Brain microvascular endothelial cell (primary cell): ENCODE data around the gene ATP10D.

Experiments used
- DNase-seq: peaks from one replicate; pipeline ENCODE4 v3.0.0-alpha.2; 2020
- H3K27ac ChIP-seq: fragments of 250-450 bp; sonication (Bioruptor Pico); 2 replicates; pipeline ENCODE4 v1.5.1; 2020; ENCODE audit warnings: mild to moderate bottlenecking, moderate library complexity
- H3K27me3 ChIP-seq: fragments of 250-450 bp; sonication (Bioruptor Pico); replicated peaks from 2 replicates; pipeline ENCODE4 v1.5.1; 2020; ENCODE audit warnings: mild to moderate bottlenecking
- H3K36me3 ChIP-seq: fragments of 250-450 bp; sonication (Bioruptor Pico); replicated peaks from 2 replicates; pipeline ENCODE4 v1.5.1; 2020; ENCODE audit warnings: mild to moderate bottlenecking
- H3K4me3 ChIP-seq: 2 replicates; pipeline ENCODE4 v1.5.1; 2011; ENCODE audit warnings: low read depth, mild to moderate bottlenecking, control low read depth, low read length, moderate library complexity
- CTCF ChIP-seq: IDR thresholded peaks from 2 replicates; pipeline ENCODE4 v1.5.1; 2011; ENCODE audit warnings: low read depth, mild to moderate bottlenecking, moderate library complexity, low read length, control low read depth, inconsistent platforms; ENCODE audit errors: missing control alignments
- in situ Hi-C: cut with HindIII; loops from 2 replicates; pipeline ENCODE4 v1.10.0; 2017; ENCODE audit warnings: low sequenced_read_pairs, low pct_ligation_motif_present

ATP10D gene

GRCh38 chr4:47612116-47613023 is 127.3 kb downstream of the ATP10D start:
- in situ Hi-C loops: no loop called here
- no peak for TF ChIP-seq CTCF
- Histone ChIP-seq H3K36me3 (no peaks in the 10 kb centered on the region), H3K27me3 (no peaks in the 10 kb centered on the region), H3K4me3 (no peak overlapping the region), H3K27ac (peak overlapping the region; percentile 20)
- DNase-seq: peak; percentile 16

DNA sequence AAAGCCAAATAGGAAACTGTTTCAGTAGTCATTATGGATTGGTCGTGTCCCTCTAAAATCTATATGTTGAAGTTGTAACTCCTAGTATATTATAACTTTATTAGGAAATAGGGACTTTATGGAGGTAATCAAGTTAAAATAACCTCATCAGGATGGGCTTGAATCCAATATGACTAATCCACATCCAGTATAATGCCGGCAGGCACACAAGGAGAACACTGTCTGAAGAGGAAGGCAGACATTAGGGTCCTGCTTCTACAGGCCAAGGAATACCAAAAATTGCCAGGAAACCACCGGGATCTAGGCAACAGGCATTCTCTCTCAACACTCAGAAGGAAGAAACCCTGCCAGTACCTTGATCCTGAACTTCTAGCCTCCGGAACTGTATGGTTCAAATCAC is 130.3 kb downstream of the ATP10D start:
- no peak overlapping the region for H3K4me3 ChIP-seq
- H3K36me3 ChIP-seq: no peaks in the 10 kb centered on the region
- no peaks in the 10 kb centered on the region for H3K27me3 ChIP-seq
- H3K27ac ChIP-seq: no peak overlapping the region
- no peak for TF ChIP-seq CTCF
- DNase-seq: peak; percentile 17
- in situ Hi-C loops: no loop called here

DNA sequence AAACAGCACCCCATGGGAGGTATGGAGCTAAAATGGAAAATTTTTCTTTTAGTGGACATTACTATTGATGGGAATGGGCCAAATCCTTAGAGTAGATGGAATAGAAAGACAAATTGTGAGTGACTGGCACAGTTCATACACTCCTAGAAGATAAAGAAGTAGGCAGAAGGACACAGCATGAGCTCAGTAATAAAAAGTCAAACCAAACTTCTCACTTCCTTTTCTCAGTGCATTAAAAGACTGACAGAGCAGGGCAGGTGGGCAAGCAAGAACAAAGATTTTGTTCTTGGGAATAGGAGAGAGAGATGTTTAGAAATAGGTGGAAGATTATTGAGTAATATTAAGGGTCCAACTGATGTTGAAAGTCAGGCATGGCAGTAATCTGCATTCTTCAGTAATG is 132.5 kb downstream of the ATP10D start:
- H3K27ac ChIP-seq: no peak overlapping the region
- no peaks in the 10 kb centered on the region for H3K36me3 ChIP-seq
- in situ Hi-C loops: no loop called here
- H3K4me3 ChIP-seq: no peak overlapping the region
- no peak for DNase-seq
- H3K27me3 ChIP-seq: no peaks in the 10 kb centered on the region
- TF ChIP-seq CTCF: no peak

- no peak for DNase-seq
- no peaks in the 10 kb centered on the region for H3K36me3 ChIP-seq
- no peak overlapping the region for H3K27ac ChIP-seq
- in situ Hi-C loops: no loop called here
- TF ChIP-seq CTCF: no peak
- H3K4me3 ChIP-seq: no peak overlapping the region
- H3K27me3 ChIP-seq: no peaks in the 10 kb centered on the region
Measured at GRCh38 chr4:47619691-47620090, 134.6 kb downstream of the ATP10D start.

GRCh38 chr4:47621181-47621580 is 136.1 kb downstream of the ATP10D start:
- Histone ChIP-seq H3K27me3 (no peaks in the 10 kb centered on the region), H3K4me3 (no peak overlapping the region), H3K36me3 (no peaks in the 10 kb centered on the region), H3K27ac (no peak overlapping the region)
- DNase-seq: no peak
- TF ChIP-seq CTCF: no peak
- in situ Hi-C loops: no loop called here
